SJCRH30 (cell line): ENCODE results near the gene EFCAB6. TPM values are rescaled to one million over a fixed set of nuclear protein-coding genes. Genes with fewer than 3 reads are reported as not detected.

ENCODE experiments used
- DNase-seq, 2 experiments: peaks; one replicate each; pipeline ENCODE4 v3.0.0-alpha.2; 2015 to 2020
- H3K27ac ChIP-seq: fragments of 250-450 bp; sonication (Bioruptor Pico); 2 replicates; pipeline ENCODE4 v1.5.1; 2020; ENCODE audit warnings: mild to moderate bottlenecking, moderate library complexity
- H3K27me3 ChIP-seq: fragments of 250-450 bp; sonication (Bioruptor Pico); 2 replicates; pipeline ENCODE4 v1.5.1; 2020; ENCODE audit warnings: mild to moderate bottlenecking, moderate library complexity
- H3K36me3 ChIP-seq: fragments of 250-450 bp; sonication (Bioruptor Pico); 2 replicates; pipeline ENCODE4 v1.5.1; 2020; ENCODE audit warnings: mild to moderate bottlenecking, moderate library complexity
- H3K4me1 ChIP-seq: fragments of 250-450 bp; sonication (Bioruptor Pico); 2 replicates; pipeline ENCODE4 v1.5.1; 2020; ENCODE audit warnings: mild to moderate bottlenecking, moderate library complexity
- H3K4me3 ChIP-seq: fragments of 250-450 bp; sonication (Bioruptor Pico); 2 replicates; pipeline ENCODE4 v1.5.1; 2020; ENCODE audit warnings: mild to moderate bottlenecking, moderate library complexity
- H3K9me3 ChIP-seq: fragments of 250-450 bp; sonication (Bioruptor Pico); replicated peaks from 2 replicates; pipeline ENCODE4 v1.5.1; 2020; ENCODE audit warnings: mild to moderate bottlenecking, moderate library complexity
- total RNA-seq: library from RNA; depleted of rRNA; stranded (reverse); fragments of >200 nt; shearing (Covaris generic); gene quantifications from 2 replicates; pipeline ENCODE4 v1.2.3, GENCODE V29; 2014

The EFCAB6 gene
- total RNA-seq, 1 experiment from 2014 or later = not detected

GRCh38 chr22:43526946-43527345 is 285.2 kb downstream of the EFCAB6 start:
- H3K4me1 ChIP-seq = no peaks in the 10 kb centered on the region
- DNase-seq = no peak
- no peaks in the 10 kb centered on the region for H3K36me3 ChIP-seq
- H3K27ac ChIP-seq = no peak overlapping the region
- peaks cover 5% of the 10 kb centered on the region for H3K27me3 ChIP-seq
- H3K9me3 ChIP-seq = no peaks in the 10 kb centered on the region
- H3K4me3 ChIP-seq = no peak overlapping the region

- Histone ChIP-seq H3K27me3 (peaks cover 5% of the 10 kb centered on the region), H3K9me3 (no peaks in the 10 kb centered on the region), H3K4me3 (no peak overlapping the region)
Observed at GRCh38 chr22:43526117-43526655, 285.9 kb downstream of the EFCAB6 start.

GRCh38 chr22:43521716-43522115 is 290.4 kb downstream of the EFCAB6 start:
- H3K36me3 ChIP-seq = no peaks in the 10 kb centered on the region
- no peak for DNase-seq

More at GRCh38 chr22:43526117-43526655, 285.9 kb downstream of the EFCAB6 start:
- no peaks in the 10 kb centered on the region for H3K4me1 ChIP-seq
- no peak for DNase-seq
- H3K27ac ChIP-seq = no peak overlapping the region
- no peaks in the 10 kb centered on the region for H3K36me3 ChIP-seq

GRCh38 chr22:43520632-43521039 is 291.5 kb downstream of the EFCAB6 start:
- Histone ChIP-seq H3K27ac (no peak overlapping the region), H3K4me3 (no peak overlapping the region), H3K9me3 (no peaks in the 10 kb centered on the region), H3K4me1 (no peaks in the 10 kb centered on the region), H3K27me3 (peaks cover 5% of the 10 kb centered on the region), H3K36me3 (no peaks in the 10 kb centered on the region)
- DNase-seq = no peak

More at GRCh38 chr22:43521716-43522115, 290.4 kb downstream of the EFCAB6 start:
- no peaks in the 10 kb centered on the region for H3K4me1 ChIP-seq
- H3K27ac ChIP-seq = no peak overlapping the region
- no peak overlapping the region for H3K4me3 ChIP-seq
- H3K9me3 ChIP-seq = no peaks in the 10 kb centered on the region
- H3K27me3 ChIP-seq = peaks cover 5% of the 10 kb centered on the region

GRCh38 chr22:43516996-43517635 is 295.0 kb downstream of the EFCAB6 start:
- Histone ChIP-seq H3K9me3 (no peaks in the 10 kb centered on the region), H3K27ac (no peak overlapping the region), H3K4me1 (no peaks in the 10 kb centered on the region), H3K27me3 (peaks cover 4% of the 10 kb centered on the region; the same call in 1 of the 2 replicates), H3K36me3 (no peaks in the 10 kb centered on the region), H3K4me3 (no peak overlapping the region)
- DNase-seq = no peak

GRCh38 chr22:43516386-43516785 is 295.7 kb downstream of the EFCAB6 start:
- no peaks in the 10 kb centered on the region for H3K4me1 ChIP-seq
- DNase-seq = no peak
- H3K36me3 ChIP-seq = no peaks in the 10 kb centered on the region
- no peak overlapping the region for H3K27ac ChIP-seq
- no peak overlapping the region for H3K4me3 ChIP-seq
- no peaks in the 10 kb centered on the region for H3K9me3 ChIP-seq
- peaks cover 4% of the 10 kb centered on the region; the same call in 1 of the 2 replicates for H3K27me3 ChIP-seq

GRCh38 chr22:43515902-43516301 is 296.2 kb downstream of the EFCAB6 start:
- Histone ChIP-seq H3K9me3 (no peaks in the 10 kb centered on the region), H3K27me3 (peaks cover 4% of the 10 kb centered on the region; the same call in 1 of the 2 replicates), H3K36me3 (no peaks in the 10 kb centered on the region), H3K27ac (no peak overlapping the region), H3K4me3 (no peak overlapping the region), H3K4me1 (no peaks in the 10 kb centered on the region)
- DNase-seq = no peak

- DNase-seq = no peak
- Histone ChIP-seq H3K36me3 (no peaks in the 10 kb centered on the region), H3K4me3 (no peak overlapping the region), H3K9me3 (no peaks in the 10 kb centered on the region), H3K27ac (no peak overlapping the region), H3K27me3 (peaks cover 4% of the 10 kb centered on the region; the same call in 1 of the 2 replicates), H3K4me1 (no peaks in the 10 kb centered on the region)
Observed at GRCh38 chr22:43515411-43515810, 296.7 kb downstream of the EFCAB6 start.

GRCh38 chr22:43514476-43515157 is 297.5 kb downstream of the EFCAB6 start:
- no peak overlapping the region for H3K27ac ChIP-seq
- no peaks in the 10 kb centered on the region for H3K36me3 ChIP-seq
- no peak overlapping the region for H3K4me3 ChIP-seq
- no peak for DNase-seq
- H3K9me3 ChIP-seq = no peaks in the 10 kb centered on the region
- H3K27me3 ChIP-seq = peaks cover 4% of the 10 kb centered on the region; the same call in 1 of the 2 replicates
- H3K4me1 ChIP-seq = no peaks in the 10 kb centered on the region

GRCh38 chr22:43512279-43512678 is 299.8 kb downstream of the EFCAB6 start:
- DNase-seq = no peak

GRCh38 chr22:43511276-43511910 is 300.7 kb downstream of the EFCAB6 start:
- Histone ChIP-seq H3K36me3 (no peaks in the 10 kb centered on the region), H3K27ac (no peak overlapping the region), H3K4me1 (no peaks in the 10 kb centered on the region), H3K4me3 (no peak overlapping the region), H3K27me3 (peaks cover 4% of the 10 kb centered on the region; the same call in 1 of the 2 replicates), H3K9me3 (no peaks in the 10 kb centered on the region)
- DNase-seq = no peak

More at GRCh38 chr22:43512279-43512678, 299.8 kb downstream of the EFCAB6 start:
- peaks cover 4% of the 10 kb centered on the region; the same call in 1 of the 2 replicates for H3K27me3 ChIP-seq
- no peak overlapping the region for H3K27ac ChIP-seq
- H3K4me3 ChIP-seq = no peak overlapping the region
- no peaks in the 10 kb centered on the region for H3K4me1 ChIP-seq
- no peaks in the 10 kb centered on the region for H3K9me3 ChIP-seq
- H3K36me3 ChIP-seq = no peaks in the 10 kb centered on the region

- peaks cover 4% of the 10 kb centered on the region; the same call in 1 of the 2 replicates for H3K27me3 ChIP-seq
- no peaks in the 10 kb centered on the region for H3K4me1 ChIP-seq
- H3K36me3 ChIP-seq = no peaks in the 10 kb centered on the region
- no peak overlapping the region for H3K4me3 ChIP-seq
- no peaks in the 10 kb centered on the region for H3K9me3 ChIP-seq
- H3K27ac ChIP-seq = no peak overlapping the region
- DNase-seq = no peak
Observed at GRCh38 chr22:43510281-43511070, 301.6 kb downstream of the EFCAB6 start.

GRCh38 chr22:43509337-43509736 is 302.8 kb downstream of the EFCAB6 start:
- H3K9me3 ChIP-seq = no peaks in the 10 kb centered on the region

GRCh38 chr22:43508489-43508888 is 303.6 kb downstream of the EFCAB6 start:
- Histone ChIP-seq H3K4me1 (no peaks in the 10 kb centered on the region), H3K36me3 (no peaks in the 10 kb centered on the region), H3K27me3 (peaks cover 4% of the 10 kb centered on the region; the same call in 1 of the 2 replicates), H3K27ac (no peak overlapping the region), H3K4me3 (no peak overlapping the region), H3K9me3 (no peaks in the 10 kb centered on the region)
- DNase-seq = no peak

More at GRCh38 chr22:43509337-43509736, 302.8 kb downstream of the EFCAB6 start:
- no peak overlapping the region for H3K27ac ChIP-seq
- H3K4me1 ChIP-seq = no peaks in the 10 kb centered on the region
- no peak for DNase-seq
- peaks cover 4% of the 10 kb centered on the region; the same call in 1 of the 2 replicates for H3K27me3 ChIP-seq
- H3K36me3 ChIP-seq = no peaks in the 10 kb centered on the region
- H3K4me3 ChIP-seq = no peak overlapping the region
